GM23248 (cell line): ENCODE measurements around the gene TAS1R2. TPM values are rescaled to one million over a fixed set of nuclear protein-coding genes. Genes with fewer than 3 reads are reported as not detected.
"Not testable (repeated sequence)": the region's sequence is repeated elsewhere in the genome, so short reads cannot be mapped to it uniquely, and the experiment has no call there.

ENCODE experiments used
- DNase-seq: peaks from one replicate; pipeline ENCODE4 v3.0.0-alpha.2; 2015
- H2AFZ ChIP-seq: fragments of 200-600 bp; sonication (generic); 2 replicates; pipeline ENCODE4 v1.6.1; 2016; ENCODE audit warnings: antibody characterized with exemption
- H3F3A ChIP-seq: fragments of 200-600 bp; sonication (generic); 2 replicates; pipeline ENCODE4 v1.6.1; 2016; ENCODE audit warnings: mild to moderate bottlenecking, antibody characterized with exemption, mixed run types; ENCODE audit not compliant: insufficient read depth
- H3K27ac ChIP-seq: fragments of 200-600 bp; sonication (generic); 2 replicates; pipeline ENCODE4 v1.5.1; 2016; ENCODE audit warnings: mild to moderate bottlenecking
- H3K27me3 ChIP-seq: fragments of 200-600 bp; sonication (generic); replicated peaks from 2 replicates; pipeline ENCODE4 v1.6.1; 2016; ENCODE audit warnings: mild to moderate bottlenecking; ENCODE audit not compliant: insufficient read depth
- H3K36me3 ChIP-seq: fragments of 200-600 bp; sonication (generic); 2 replicates; pipeline ENCODE4 v1.6.1; 2016; ENCODE audit warnings: low read depth, mild to moderate bottlenecking
- H3K4me1 ChIP-seq: fragments of 200-600 bp; sonication (generic); 2 replicates; pipeline ENCODE4 v1.6.1; 2016; ENCODE audit warnings: mild to moderate bottlenecking; ENCODE audit not compliant: insufficient read depth
- H3K4me2 ChIP-seq: fragments of 200-600 bp; sonication (generic); one replicate; pipeline ENCODE4 v1.6.1; 2016; ENCODE audit warnings: mild to moderate bottlenecking; ENCODE audit not compliant: unreplicated experiment
- H3K4me3 ChIP-seq: fragments of 200-600 bp; sonication (generic); 2 replicates; pipeline ENCODE4 v1.5.1; 2016; ENCODE audit warnings: mild to moderate bottlenecking
- H3K79me2 ChIP-seq: fragments of 200-600 bp; sonication (generic); 2 replicates; pipeline ENCODE4 v1.6.1; 2016; ENCODE audit warnings: mild to moderate bottlenecking; ENCODE audit not compliant: insufficient read depth
- H3K9ac ChIP-seq: fragments of 200-600 bp; sonication (generic); 2 replicates; pipeline ENCODE4 v1.6.1; 2016; ENCODE audit warnings: mild to moderate bottlenecking
- H3K9me2 ChIP-seq: fragments of 200-600 bp; sonication (generic); 2 replicates; pipeline ENCODE4 v1.6.1; 2016; ENCODE audit warnings: mixed run types, mild to moderate bottlenecking, moderate library complexity; ENCODE audit not compliant: insufficient read depth
- H3K9me3 ChIP-seq: fragments of 200-600 bp; sonication (generic); one replicate; pipeline ENCODE4 v1.6.1; 2017; ENCODE audit warnings: low read depth
- H4K20me1 ChIP-seq: fragments of 200-600 bp; sonication (generic); 2 replicates; pipeline ENCODE4 v1.6.0; 2016; ENCODE audit not compliant: insufficient read depth
- EZH2 ChIP-seq: fragments of 200-600 bp; sonication (generic); IDR thresholded peaks from 2 replicates; pipeline ENCODE4 v1.6.1; 2018; ENCODE audit warnings: antibody characterized with exemption, mild to moderate bottlenecking; ENCODE audit not compliant: insufficient read depth, poor library complexity, severe bottlenecking
- EZH2phosphoT487 ChIP-seq: fragments of 200-600 bp; sonication (generic); IDR thresholded peaks from 2 replicates; pipeline ENCODE4 v1.6.1; 2018; ENCODE audit warnings: antibody characterized with exemption, moderate library complexity, mild to moderate bottlenecking, low read depth; ENCODE audit not compliant: insufficient read depth
- WGBS, 2 experiments: methylation state at CpG; one replicate each; pipeline ENCODE4 v1.1.6; 2015 to 2017; ENCODE audit warnings: low lambda C conversion rate in 2 of 2, low coverage in 1 of 2; ENCODE audit errors: missing lambda C conversion rate in 2 of 2; 5-methylcytosine and 5-hydroxymethylcytosine counted together
- in situ Hi-C: fragments of 300-500 bp; cut with MboI; formaldehyde crosslinking; loops from 2 replicates; pipeline ENCODE4 v1.15.0; 2020
- polyA plus RNA-seq: library from polyadenylated mRNA; unstranded; fragments of >200 nt; fragmentation: Nextera tagmentation; extraction: Ambion mirVana; gene quantifications from 2 replicates; pipeline ENCODE4 v1.2.1, GENCODE V29; 2016
- total RNA-seq: library from RNA; depleted of rRNA; stranded (reverse); fragments of >200 nt; shearing (Covaris generic); gene quantifications from 2 replicates; pipeline ENCODE4 v1.2.3, GENCODE V29; 2014

Gene TAS1R2
- total and polyA plus RNA-seq, 2 experiments from 2014 or later = not detected

GRCh38 chr1:18852501-18852900 is 7.0 kb downstream of the TAS1R2 start:
- no peak for DNase-seq
- Histone ChIP-seq H3K9me3 (no peaks in the 10 kb centered on the region), H3K9me2 (no peaks in the 10 kb centered on the region), H3K36me3 (no peaks in the 10 kb centered on the region), H3K4me2 (no peak overlapping the region), H3K9ac (no peak overlapping the region), H3K27me3 (no peaks in the 10 kb centered on the region; the same call in 1 of the 2 replicates), H3K4me3 (no peak overlapping the region), H2AFZ (no peak overlapping the region), H4K20me1 (no peaks in the 10 kb centered on the region), H3F3A (no peaks in the 10 kb centered on the region), H3K27ac (no peak overlapping the region), H3K4me1 (no peaks in the 10 kb centered on the region), H3K79me2 (no peaks in the 10 kb centered on the region)
- in situ Hi-C loops = no loop called here
- 43 to 45% methylated on average over 6 of the region's 6 CpGs for WGBS, 2 experiments
- no peak for TF ChIP-seq EZH2phosphoT487
- TF ChIP-seq EZH2 = no peak

GRCh38 chr1:18849261-18849711 is 10.2 kb downstream of the TAS1R2 start:
- Histone ChIP-seq H3K4me3 (no peak overlapping the region), H3K36me3 (no peaks in the 10 kb centered on the region), H3K79me2 (no peaks in the 10 kb centered on the region), H3K9ac (no peak overlapping the region), H4K20me1 (no peaks in the 10 kb centered on the region), H3K4me2 (no peak overlapping the region), H3F3A (no peaks in the 10 kb centered on the region), H3K27me3 (no peaks in the 10 kb centered on the region), H2AFZ (no peak overlapping the region), H3K27ac (no peak overlapping the region), H3K9me3 (no peaks in the 10 kb centered on the region), H3K9me2 (no peaks in the 10 kb centered on the region), H3K4me1 (no peaks in the 10 kb centered on the region)
- TF ChIP-seq EZH2phosphoT487 (no peak), EZH2 (no peak)
- in situ Hi-C loops = no loop called here
- WGBS, 2 experiments = 8 to 10% methylated on average over 11 of the region's 11 CpGs
- DNase-seq = no peak

GRCh38 chr1:18847723-18848122 is 11.7 kb downstream of the TAS1R2 start:
- H3K4me2 ChIP-seq, DNase-seq, H3K36me3 ChIP-seq, H3K9me3 ChIP-seq, H3K27me3 ChIP-seq, H3K9me2 ChIP-seq, H3F3A ChIP-seq, H3K4me3 ChIP-seq, H3K9ac ChIP-seq, in situ Hi-C loops, H3K27ac ChIP-seq, H2AFZ ChIP-seq, H3K4me1 ChIP-seq, H4K20me1 ChIP-seq, H3K79me2 ChIP-seq: not testable (repeated sequence)
- 35 to 49% methylated on average over 2 of the region's 2 CpGs for WGBS, 2 experiments

- Histone ChIP-seq H3K27me3 (0 out of 2 replicates have a peak, but pooled peaks cover 11% of the 10 kb centered on the region), H3F3A (no peaks in the 10 kb centered on the region), H3K9me2 (no peaks in the 10 kb centered on the region), H3K4me2 (no peak overlapping the region), H2AFZ (no peak overlapping the region), H4K20me1 (no peaks in the 10 kb centered on the region), H3K79me2 (no peaks in the 10 kb centered on the region), H3K4me1 (no peaks in the 10 kb centered on the region), H3K9ac (no peak overlapping the region), H3K4me3 (no peak overlapping the region), H3K9me3 (no peaks in the 10 kb centered on the region), H3K27ac (no peak overlapping the region), H3K36me3 (no peaks in the 10 kb centered on the region)
- TF ChIP-seq EZH2phosphoT487 = no peak
- no peak for TF ChIP-seq EZH2
- WGBS, 2 experiments = 61 to 62% methylated on average over 16 to 17 of the region's 17 CpGs
- in situ Hi-C loops = no loop called here
- no peak for DNase-seq
Observed at GRCh38 chr1:18840145-18840544, 19.3 kb downstream of the TAS1R2 start.

- no peak for DNase-seq
- Histone ChIP-seq H3K4me3 (no peak overlapping the region), H3K36me3 (no peaks in the 10 kb centered on the region), H2AFZ (no peak overlapping the region), H3K9me2 (no peaks in the 10 kb centered on the region), H3K79me2 (no peaks in the 10 kb centered on the region), H3K27me3 (peaks cover 10% of the 10 kb centered on the region; the same call in 1 of the 2 replicates), H4K20me1 (no peaks in the 10 kb centered on the region), H3K4me2 (no peak overlapping the region), H3K27ac (no peak overlapping the region), H3K4me1 (no peaks in the 10 kb centered on the region), H3K9me3 (no peaks in the 10 kb centered on the region), H3K9ac (no peak overlapping the region), H3F3A (no peaks in the 10 kb centered on the region)
- TF ChIP-seq EZH2 = no peak
- no peak for TF ChIP-seq EZH2phosphoT487
- WGBS, 2 experiments = 28 to 33% methylated on average over 5 of the region's 5 CpGs
- in situ Hi-C loops = no loop called here
Observed at GRCh38 chr1:18836654-18837053, 22.8 kb downstream of the TAS1R2 start.

- WGBS, 2 experiments = 0% methylated on average over 1 of the region's 1 CpG
- H3K4me3 ChIP-seq, H3K4me2 ChIP-seq, H3F3A ChIP-seq, H2AFZ ChIP-seq, H4K20me1 ChIP-seq, H3K27ac ChIP-seq, in situ Hi-C loops, DNase-seq, H3K36me3 ChIP-seq, H3K9me2 ChIP-seq, H3K9me3 ChIP-seq, H3K9ac ChIP-seq, H3K4me1 ChIP-seq, H3K79me2 ChIP-seq: not testable (repeated sequence)
- H3K27me3 ChIP-seq = peaks cover 10% of the 10 kb centered on the region; the same call in 1 of the 2 replicates
Observed at GRCh38 chr1:18832319-18832718, 27.1 kb downstream of the TAS1R2 start.
